GM19438 (cell line): ENCODE data around the gene GJA3.

ENCODE experiments used
- ATAC-seq: cut with Tn5 transposase; IDR thresholded peaks from one replicate; pipeline ENCODE4 v1.9.1; 2021; ENCODE audit warnings: low read depth; ENCODE audit not compliant: unreplicated experiment

Gene GJA3

DNA sequence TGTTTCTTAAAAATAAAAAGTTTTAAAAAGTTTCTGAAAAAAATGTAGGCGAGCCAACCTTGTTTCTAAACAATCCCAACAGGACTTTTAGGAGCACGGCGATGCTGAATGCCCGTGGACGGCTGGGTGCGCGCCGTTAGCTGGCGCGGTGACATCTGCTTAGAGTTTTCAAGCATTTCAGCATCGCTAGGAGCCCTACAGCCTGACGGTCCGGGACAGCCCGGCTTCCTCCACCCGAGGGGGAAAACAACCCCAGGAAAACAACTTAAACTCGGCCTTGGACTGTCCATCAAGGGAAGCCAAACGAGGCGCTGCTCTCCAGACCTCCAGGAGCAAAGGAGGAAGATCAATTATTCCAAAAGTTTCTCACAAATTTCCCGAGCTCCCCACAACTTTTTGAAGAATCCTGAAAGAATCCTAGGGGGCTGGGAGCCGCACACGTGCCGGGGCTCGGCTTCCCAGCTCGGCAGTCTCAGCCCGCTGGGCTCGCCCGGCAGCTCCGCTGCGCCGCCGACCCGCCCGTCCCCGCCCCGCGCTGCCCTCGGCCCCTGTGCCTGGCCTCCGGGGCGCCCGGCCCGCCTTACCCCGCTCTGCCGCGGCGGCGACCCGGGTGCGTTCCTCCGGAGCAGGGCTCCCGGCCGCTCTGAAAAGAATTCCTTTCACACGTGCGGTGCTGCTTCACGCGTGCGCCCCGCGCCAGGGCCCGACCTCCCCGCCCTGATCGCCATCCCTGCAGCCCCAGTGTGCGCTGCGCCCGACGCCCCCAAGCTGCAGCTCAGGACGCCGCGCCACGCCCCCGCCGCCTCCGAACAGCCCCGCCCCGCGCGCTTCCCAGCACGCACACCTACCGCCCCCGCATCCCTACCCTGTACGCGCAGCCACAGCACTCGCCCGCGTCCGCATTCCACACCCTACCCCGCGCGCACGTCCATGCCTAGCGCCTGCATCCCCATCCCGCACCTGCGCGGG, at the start of gene GJA3:
Gene GJA3, minus strand, starts transcription at position 747 of the 969 bp plus-strand sequence. CDS start 17,764 bp downstream, outside the sequence.
- ATAC-seq = peak; percentile 64

DNA sequence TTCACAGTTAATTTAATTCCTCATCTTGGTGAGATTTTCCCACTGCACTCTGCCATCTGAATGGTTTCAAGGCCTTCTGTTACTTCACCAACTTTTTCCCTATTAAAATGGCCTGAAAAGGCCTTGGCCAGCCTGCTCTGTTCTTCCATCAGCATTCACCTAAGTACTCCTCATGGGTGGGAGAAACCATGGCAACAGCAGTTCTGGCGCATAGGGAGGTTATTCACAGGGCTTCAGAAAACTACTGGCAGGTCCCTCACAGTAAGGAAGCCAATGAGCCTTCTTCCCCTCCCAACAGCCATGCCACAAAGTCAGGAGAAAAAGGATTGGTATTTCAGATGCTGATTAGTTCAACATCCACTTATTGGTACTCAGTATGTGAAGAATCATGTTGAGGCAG, 49.1 kb upstream of the GJA3 start:
- ATAC-seq = no peak

DNA sequence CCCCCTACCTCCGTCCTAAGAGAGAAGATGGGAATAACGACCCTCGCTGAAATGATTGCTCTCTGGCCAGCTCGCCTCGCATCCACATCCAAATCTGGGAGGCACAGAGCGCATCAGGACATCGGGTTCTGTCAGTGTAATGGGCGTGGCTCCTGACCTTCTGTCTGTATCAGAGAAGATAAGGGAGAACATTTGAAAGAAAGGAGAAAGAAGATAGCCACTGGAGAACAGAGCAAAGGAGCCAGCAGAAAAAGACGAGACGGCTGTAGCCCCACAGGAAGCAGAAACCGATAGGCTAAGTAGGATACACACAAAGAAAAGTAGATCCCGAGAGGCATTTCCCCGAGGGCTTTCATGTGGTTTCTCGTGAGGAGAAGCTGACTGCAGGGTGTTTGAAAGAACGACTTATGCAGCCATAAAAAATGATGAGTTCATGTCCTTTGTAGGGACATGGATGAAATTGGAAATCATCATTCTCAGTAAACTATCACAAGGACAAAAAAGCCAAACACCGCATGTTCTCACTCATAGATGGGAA, 45.9 kb upstream of the GJA3 start:
- ATAC-seq = no peak

DNA sequence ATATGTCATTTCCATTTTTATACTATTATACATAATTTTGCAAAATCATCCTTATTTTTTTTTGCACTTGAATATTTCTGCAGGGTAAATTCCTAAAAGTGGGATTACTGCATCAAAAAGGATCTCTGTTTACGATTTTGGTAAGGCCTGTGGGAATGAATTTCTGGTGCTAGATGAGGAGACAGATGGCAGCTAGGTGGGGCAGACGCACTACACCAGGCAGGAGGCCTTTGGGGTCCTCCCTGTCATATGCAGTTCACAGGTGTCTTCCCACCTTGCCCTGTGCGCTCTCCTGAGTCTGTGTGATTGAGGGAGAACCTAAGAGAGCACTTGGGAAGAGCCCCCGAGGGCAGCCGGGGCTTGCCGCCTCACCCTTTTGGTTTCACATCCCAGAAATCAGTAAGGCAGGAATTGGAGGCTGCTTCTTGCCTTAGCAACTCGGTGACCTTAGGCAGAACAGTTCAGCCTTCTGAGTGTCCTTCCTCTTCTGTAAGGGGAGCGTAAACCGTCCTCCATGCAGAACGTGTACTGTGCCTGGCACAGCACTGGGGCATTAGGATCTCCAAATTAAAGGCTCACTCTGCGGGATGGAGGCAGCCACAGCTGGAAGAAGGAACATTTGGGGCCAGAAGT, 45.3 kb upstream of the GJA3 start:
- ATAC-seq = no peak

DNA sequence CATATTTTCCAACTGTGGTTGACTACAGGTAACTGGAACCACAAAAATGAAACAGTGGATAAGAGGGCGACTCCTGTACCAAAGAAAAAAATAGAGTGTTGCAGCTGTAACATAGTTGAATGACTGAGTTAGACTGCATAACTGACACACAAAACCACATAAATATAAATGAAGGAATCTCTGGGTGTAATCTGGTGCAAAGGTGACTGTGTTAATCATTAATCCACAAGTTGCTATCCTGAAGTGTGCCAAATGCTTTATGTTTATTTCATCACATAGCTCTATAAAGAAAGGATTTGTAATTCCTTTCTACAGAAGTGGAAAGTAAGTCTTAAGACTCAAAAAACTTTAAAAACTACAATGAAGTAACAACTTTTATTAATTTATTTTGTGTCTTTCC, 37.9 kb upstream of the GJA3 start:
- no peak for ATAC-seq

DNA sequence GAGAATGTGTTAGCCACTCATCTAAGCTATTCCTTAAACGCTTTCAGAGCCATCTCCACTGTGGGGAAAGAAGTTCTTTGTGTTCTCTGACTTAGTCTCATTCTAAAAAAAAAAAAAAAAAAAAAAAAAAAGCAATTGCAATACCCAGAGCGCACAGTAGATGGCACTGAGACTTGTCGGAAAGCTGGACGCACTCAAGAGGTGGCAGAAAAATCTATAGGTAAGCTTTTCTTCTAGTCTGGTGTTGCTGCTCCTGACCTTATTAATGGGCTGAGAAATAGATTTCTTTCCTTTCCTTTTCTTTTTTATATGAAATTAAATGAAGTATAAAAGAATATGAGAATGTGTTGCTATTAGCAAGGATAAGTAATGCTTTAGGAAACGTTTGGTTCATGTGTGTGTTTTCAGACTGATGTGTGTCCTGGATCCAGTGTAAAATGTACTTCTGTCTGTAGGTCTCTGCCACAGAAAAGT, 36.5 kb upstream of the GJA3 start:
- ATAC-seq = no peak

DNA sequence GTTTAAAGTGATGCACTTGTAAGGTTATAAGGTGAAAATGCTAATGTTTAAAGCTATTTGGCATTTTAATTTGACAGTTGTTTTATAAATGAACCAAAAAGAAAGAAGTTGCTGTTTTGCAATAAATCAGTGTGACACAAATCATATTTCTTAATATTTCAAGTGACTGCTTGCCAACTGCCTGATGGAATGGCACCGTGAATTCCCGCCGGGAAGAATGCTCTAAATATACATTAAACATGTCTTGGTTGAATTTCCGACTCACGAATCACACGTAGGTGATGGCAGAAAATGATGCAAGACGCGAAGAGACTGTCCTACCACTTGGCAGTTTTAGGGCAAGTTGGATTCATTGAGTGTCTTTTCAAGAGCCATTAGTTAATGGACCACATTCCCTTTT, 34.9 kb upstream of the GJA3 start:
- ATAC-seq = no peak

DNA sequence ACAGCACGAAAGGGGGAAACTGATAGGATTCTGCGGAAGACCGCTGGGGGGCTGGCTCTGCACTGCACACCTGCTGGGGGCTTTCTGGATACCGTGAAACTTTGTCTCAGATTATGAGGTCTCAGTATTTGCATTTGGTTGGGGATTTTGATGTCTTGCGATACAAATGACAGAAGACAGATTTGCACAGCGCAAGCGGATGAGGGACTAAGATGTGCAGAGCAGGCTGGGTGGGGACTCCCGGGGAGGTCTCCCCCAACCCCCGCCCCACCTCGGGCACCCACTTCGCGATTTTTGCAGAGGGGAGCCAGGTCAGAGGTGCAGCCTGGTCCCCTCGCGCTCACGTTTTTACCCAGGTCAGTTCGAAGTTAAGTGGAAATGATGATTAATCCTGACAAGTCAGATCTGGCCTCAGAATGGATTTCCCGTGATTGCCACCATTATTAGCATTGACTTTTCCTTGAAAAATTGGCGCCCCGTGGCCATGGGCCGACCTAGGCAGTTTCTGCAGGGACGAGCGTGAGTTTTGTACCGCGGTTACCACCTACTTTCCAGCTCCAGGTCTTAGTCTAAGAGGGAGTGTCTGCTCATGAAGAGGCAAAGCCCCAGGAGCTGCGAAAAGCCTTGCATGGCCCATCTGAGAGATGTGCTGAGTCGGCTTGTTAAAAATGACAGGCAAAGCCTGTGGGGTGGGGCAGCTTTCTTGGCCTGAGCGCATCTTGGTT, 33.2 kb upstream of the GJA3 start:
- ATAC-seq = no peak

DNA sequence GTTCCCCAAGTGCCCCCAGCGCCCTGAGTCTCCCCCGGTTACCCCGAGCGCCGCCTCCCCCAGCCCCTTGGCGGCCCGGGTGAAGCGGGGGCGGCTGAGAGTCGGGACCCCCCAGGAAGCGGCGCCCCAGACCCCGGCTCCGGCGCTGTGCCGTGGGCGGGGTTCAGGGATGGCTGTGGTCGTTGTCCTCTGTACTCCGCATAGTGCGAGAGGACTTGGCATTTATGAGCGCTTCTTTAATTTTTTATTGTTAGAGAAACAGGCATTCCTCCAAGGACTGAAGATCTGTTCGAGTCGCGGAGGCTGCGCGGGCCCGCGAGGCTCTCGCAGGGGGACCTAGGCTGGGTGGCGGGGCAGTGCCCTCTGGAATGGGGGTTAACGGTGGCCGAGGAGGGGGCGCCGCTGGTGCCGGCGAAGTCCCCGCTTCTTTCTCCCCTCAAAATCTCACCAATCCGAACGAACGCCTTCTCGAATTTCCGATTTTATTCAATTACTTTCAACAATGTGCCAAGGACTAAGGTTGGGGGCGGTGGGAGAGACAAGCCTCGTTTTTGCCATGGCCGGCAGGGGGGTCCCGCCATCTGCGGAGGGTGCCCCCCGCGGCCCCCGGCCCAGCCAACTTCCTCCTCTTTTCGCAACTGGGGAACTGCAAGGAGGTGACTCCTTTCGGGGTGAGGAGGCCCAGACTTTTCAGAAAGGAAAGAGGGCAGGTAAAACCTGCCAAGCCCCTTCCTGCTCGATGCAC, 32.5 kb upstream of the GJA3 start:
- ATAC-seq = no peak

DNA sequence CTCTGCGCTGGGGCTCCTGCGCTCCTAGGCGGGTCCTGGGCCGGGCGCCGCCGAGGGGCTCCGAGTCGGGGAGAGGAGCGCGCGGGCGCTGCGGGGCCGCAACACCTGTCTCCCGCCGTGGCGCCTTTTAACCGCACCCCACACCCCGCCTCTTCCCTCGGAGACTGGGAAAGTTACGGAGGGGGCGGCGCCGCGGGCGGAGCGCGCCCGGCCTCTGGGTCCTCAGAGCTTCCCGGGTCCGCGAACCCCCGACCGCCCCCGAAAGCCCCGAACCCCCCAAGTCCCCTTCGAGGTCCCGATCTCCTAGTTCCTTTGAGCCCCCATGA, 31.9 kb upstream of the GJA3 start, which contains the start of gene GJB2:
Gene GJB2, minus strand, starts transcription at position 103 of the 326 bp plus-strand sequence. CDS start 3,357 bp downstream, outside the sequence.
- no peak for ATAC-seq

DNA sequence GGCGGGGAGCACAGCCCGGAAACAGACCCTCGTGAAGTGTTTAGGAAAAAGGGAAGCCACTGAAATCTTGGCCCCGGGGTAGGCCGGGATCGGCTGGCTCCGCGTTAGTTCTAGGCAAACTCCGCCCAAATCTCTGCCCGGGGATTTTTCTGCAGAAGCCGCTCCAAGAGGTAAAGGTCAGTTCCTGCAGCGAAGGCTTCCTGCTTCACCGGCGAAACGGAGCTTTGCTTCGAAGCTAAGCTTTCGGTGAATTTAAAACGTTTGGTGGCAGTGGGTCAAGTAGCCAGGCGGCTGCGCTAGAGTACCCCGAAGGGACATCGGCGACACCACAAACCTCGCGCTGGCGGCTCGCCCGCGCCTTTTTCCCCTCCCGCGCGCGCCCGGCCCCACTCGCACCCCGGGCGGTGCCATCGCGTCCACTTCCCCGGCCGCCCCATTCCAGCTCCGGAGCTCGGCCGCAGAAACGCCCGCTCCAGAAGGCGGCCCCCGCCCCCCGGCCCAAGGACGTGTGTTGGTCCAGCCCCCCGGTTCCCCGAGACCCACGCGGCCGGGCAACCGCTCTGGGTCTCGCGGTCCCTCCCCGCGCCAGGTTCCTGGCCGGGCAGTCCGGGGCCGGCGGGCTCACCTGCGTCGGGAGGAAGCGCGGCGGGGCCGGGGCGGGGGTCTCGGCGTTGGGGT, 31.4 kb upstream of the GJA3 start:
- ATAC-seq = no peak

DNA sequence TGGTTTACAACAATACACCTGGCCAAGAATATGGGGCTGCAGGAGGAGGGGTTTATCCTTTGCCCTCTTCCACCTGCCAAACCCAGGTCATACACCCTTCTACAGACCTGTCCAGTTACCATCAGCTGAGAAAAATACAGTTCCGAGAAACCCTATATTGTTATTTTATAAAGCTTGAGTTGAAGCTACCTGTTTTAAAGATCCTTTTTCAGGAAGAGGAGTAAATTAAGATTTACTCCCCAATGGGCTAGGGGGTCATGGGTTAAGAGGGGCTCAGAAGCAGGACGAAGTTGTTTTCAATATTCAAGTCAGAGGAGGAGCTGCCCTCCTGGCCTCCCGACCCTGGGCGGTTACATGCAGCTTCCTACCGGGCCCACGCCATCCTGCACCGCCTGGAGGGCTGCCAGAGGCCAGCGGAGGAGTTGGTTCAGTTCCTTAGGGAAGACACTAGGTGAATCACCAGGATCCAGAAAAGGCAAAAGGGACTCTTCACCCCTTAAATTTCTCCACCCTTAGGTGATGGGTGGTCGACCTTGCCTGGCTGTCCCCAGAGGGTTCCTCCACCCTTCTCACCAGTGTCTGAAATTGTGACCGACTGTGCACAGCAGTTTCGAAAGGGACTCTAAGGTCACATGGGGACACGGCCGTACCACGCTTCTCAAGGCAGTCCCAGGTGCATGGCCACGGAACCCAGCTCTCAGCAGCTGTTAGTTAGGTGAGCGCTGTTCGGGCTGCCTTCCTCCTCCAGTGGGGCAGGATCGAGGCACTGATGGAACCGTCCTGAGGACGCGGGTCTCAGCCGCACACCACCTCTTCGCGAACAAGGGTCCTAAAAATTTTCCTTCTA, 30.7 kb upstream of the GJA3 start:
- no peak for ATAC-seq

DNA sequence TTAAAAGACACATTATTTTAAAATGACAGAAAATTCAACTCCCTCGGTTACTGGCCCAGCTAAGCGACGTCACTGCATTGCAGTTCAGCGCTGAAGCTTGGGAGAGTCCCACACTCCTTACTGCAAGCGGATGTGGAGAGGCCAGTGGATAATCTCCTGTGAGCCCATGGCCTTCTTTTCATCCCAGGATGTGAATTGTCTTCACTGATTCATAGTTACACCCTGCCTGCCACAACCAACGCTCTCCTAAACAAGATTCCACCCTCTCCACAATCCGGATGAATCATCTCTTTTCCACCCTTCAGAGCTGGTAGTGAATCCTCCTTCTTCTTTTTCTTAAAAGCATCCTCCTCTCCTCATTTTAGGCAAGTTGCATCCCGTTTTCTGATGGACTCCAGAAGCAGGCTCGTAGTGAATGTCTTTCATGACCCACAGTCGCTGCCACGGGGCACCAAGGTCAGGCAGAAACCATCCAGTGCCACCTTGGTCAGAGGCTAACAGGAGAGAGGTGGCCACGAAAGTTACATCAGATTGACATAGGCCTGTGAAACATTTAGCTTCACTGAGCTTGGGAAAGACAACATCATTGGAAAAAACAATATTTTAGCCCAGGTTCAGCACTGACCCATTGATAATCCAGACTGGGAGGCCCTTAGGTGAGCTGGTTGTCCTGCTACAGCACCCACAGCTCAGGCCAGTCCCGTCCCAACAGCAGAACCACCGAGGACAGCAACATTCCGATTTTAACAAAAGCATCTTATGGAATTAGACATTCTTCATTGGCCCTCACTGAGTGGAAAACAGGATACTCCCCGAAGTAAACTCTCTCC, 29.8 kb upstream of the GJA3 start:
- no peak for ATAC-seq

DNA sequence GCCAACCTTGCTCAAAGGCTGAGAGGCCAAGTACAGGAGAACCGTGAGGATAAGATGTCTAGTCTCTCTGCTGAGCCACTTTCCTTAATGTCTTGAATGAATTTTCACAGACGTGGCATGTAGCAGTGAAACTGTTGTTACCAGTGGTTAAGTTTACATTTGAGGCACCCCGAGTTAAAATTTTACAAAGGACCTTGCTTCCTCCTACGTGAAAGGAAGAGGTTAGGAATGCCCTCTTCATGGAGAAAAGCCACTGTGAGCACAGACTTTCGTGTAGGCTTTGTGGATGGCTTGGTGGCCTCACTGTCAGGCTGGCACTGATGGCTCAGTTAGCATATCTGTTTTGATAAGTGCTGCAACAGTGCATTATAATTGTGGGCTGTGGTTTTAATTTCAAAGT, 29.2 kb upstream of the GJA3 start:
- ATAC-seq = no peak

DNA sequence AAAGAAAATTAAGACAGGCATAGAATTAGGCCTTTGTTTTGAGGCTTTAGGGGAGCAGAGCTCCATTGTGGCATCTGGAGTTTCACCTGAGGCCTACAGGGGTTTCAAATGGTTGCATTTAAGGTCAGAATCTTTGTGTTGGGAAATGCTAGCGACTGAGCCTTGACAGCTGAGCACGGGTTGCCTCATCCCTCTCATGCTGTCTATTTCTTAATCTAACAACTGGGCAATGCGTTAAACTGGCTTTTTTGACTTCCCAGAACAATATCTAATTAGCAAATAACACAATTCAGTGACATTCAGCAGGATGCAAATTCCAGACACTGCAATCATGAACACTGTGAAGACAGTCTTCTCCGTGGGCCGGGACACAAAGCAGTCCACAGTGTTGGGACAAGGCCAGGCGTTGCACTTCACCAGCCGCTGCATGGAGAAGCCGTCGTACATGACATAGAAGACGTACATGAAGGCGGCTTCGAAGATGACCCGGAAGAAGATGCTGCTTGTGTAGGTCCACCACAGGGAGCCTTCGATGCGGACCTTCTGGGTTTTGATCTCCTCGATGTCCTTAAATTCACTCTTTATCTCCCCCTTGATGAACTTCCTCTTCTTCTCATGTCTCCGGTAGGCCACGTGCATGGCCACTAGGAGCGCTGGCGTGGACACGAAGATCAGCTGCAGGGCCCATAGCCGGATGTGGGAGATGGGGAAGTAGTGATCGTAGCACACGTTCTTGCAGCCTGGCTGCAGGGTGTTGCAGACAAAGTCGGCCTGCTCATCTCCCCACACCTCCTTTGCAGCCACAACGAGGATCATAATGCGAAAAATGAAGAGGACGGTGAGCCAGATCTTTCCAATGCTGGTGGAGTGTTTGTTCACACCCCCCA, 28.1 kb upstream of the GJA3 start:
- no peak for ATAC-seq

DNA sequence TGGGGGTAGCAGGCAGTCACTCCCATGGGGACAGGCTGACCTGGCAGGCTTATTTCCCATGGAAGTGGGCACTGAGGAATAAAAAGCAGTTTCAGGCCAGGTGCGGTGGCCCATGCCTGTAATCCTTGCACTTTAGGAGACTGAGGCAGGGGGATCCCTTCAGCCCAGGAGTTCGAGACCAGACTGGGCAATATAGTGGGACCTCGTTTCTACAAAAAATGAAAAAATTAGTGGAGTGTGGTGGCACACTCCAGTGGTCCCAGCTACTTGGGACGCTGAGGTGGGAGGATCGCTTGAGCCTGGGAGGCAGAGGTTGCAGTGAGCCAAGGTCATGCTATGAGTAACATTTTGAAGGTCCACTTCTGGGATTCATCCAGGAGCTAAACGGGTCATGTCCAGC, 25.9 kb upstream of the GJA3 start:
- ATAC-seq = no peak
